GM18867 (cell line): ENCODE data around the gene HDAC3.
A peak's percentile ranks its signal among the peaks of the same experiment; 100 is the strongest.

ENCODE experiments used
- ATAC-seq: cut with Tn5 transposase; IDR thresholded peaks from one replicate; pipeline ENCODE4 v1.9.1; 2021; ENCODE audit warnings: mild to moderate bottlenecking, moderate library complexity; ENCODE audit not compliant: unreplicated experiment

Gene HDAC3

DNA sequence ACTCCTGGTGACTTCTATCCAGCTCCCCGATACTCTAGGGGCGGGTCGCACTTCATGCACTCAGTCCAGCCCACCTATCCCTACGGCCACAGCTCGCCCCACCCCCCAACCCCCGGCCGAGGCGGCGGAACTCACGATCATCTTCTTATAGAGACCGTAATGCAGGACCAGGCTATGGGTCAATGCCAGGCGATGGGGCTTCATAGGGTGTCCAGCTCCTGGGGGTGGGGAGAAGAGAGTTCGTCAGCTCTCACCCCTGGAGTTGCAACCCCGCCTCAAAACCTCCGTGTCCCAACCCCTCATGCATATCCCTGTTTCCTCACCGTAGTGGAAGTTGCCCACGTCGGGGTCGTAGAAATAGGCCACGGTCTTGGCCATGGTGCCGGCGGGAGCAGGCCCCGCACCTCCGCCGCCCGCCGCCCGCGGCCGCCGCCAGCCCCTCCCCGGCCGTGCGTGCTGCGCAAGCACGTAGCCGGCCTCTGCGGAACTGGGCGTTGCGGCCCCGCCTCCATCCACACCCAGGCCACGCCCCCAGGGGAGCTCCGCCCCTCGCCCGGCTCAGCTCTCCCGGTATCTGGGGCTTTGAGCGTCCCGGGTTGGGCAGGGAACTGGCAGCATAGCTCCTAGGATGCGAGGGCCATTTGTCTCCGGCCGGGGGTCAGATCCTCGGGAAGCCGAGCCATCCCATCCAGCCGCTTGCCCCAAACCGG, at the start of gene HDAC3, which contains the start of gene RELL2:
Gene HDAC3 (minus strand): TSS at position 437 of the 710 bp plus-strand sequence. CDS start 59 bp downstream, at position 378.
Gene RELL2 (plus strand): TSS at position 585 of the 710 bp plus-strand sequence. CDS start 1,229 bp downstream, outside the sequence.
- ATAC-seq = peak; percentile 69

DNA sequence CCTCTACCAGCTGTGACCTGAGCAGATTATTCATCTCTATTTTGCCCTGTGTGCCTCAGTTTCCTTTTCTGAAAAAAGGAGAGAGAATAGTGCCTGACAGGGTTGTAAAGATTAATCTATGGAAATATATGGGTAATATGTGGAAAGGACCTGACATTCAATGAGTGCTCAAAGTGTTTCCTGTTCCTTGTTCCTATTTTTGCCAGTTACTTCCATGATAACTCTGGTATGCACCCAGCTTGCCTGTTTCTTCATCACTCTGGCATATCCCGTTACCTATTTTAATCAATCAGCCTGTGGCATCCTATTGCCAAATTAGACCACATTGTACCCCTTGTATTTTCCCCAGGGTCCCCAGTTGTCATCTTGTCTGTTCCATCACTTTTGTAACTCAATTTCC, 48.9 kb upstream of the HDAC3 start:
- ATAC-seq = no peak

DNA sequence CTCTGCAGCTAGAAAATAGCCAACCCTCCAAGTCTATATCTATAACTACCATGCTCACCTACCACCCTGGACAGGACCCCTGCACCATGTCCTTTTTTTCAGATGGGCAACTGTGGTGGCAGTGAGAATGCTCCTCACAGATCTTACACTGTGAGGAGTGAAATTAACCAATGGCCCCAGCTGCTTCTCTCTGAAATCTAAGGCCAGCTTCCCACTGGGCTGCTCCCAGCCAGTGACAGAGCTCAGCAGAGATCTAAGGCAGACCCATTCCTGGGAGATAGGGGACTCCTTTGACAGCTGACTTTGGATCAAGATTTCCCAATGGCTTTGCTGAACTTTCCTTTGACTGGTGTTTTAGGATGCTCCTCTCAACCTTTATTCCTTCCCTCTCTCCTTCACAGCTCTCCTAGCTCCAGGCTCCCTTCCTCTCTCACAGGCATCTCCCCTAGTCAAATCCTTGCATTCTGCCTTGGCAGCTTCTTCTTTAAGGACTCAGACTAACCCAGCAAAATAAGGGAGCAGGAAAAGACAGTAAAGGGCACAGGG, 47.0 kb upstream of the HDAC3 start:
- ATAC-seq = no peak

DNA sequence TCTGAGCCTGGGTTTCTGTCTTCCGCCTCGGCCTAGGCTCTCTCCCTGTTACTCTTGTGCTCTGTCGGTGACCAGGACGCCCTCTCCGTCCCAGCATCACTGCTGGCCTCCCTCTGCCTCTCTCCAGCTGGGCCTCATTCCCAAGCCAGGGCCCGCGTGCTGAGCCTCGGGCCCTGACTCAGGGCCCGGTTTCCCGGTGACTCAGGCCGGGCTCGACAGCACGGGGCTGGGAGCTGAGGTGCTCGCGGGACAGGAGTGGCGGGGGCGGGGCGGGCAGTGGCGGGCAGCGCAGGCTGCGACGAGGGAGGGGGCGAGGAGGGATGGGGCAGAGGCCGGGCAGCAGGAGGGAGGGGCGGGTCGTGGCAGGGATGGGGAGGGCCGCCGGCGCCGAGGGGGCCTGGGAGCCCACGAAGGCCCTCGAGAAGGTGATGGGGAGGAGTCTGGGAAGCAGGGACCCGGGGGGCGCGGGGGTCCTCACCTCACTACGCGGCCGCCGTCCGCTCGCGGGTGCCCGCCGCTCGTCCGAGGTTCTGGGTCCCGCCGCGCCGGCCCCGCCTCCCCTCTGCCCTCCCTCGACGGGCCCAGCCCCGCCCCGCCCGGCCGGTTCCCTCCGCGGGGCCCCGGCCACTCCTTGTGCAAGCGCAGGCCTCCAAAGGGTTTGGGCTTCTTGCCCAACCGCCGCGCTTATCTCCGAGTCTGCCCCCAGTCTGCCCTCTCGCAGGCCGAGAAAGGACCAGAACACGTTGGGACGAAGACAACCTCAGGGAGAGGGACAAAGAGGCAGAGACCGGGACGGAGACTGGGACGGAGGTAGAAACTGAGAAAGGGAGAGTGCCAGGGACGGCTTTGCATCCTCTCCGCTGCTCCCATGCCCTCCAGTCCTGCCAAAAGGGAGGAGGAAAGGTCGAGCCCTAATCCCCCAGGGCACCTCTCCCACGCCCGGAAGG, 45.3 kb upstream of the HDAC3 start, which contains the start of gene ARAP3:
Gene ARAP3 (minus strand): TSS at position 536 of the 947 bp plus-strand sequence. CDS start 1,744 bp downstream, outside the sequence.
- no peak for ATAC-seq

DNA sequence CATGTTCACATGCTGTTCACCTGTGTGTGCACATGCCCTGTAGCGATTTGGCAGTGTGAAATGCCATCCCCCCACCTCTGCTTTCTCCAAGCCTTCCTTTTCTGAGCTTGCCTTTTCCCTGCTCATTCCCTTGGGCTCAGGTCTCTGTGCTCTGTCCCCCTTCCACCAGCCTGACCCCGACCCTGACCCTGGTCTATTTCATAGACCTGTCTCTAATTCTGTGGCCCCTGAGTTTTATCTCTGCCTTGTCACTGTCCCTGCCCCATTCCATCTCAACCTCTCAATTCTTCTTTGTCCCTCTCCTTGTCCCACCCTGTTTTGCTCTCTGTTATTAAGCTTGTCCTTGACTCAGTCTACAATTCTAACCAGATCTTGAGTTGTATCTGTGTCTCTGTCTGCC, 44.6 kb upstream of the HDAC3 start:
- no peak for ATAC-seq

DNA sequence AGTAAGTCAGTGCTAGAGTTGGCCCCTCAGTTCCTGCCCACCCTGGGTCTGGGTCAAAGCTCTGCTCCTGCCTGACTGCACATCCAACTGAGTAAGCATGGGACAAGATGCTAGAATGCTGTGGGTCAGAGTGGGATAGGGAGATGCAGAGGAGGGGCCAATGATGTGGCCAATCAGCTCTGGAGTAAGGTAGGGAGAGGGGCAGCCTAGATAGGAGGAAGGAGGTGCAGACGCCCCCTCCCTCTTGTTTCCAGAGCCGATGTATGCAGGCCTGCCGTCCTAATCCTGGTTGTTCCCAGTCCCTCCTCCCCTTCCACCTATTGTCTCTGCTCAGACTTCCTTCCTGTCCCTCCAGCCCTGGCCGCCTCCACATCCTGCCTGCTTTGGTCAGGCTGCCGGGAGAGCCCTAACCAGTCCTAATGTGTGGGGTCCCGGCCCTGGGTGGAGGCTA, 44.1 kb upstream of the HDAC3 start:
- ATAC-seq = no peak

DNA sequence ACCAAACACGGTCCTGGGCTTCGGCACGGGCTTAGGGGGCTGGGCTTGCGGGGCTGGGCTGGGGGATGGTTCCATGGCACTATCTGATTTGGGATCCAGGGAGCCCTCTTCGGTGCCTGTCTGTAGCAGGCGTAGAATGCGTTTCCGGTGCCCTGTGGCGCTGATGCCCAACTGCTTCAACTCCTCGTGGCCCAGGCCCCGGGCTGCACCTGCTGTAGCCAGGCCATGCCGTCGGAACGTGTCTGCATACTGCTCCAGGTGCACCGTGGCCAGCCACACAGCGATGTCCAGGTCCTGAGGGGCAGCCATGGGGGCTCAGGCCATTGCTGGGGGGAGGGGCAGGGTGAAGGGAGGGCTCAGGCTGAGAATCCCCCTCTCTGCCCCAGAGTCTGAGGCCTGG, 43.5 kb upstream of the HDAC3 start:
- ATAC-seq = no peak

DNA sequence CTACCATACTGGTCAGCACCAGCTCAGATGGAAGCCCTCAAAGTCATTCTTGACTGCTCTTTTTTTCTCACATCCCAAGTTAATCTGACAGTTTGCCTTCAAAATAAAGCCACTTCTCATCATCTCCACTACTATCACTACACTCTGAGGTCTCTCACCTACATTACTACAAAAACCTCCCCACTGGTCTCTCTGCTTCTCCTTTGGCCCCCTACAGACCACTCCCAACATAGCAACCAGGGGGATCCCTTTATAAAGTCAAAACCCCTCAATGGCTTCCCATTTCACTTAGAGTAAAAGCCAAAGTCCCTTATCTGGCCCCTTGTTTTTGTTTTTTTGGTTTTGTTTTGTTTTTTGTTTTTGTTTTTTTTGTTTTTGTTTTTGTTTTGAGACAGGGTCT, 40.8 kb upstream of the HDAC3 start:
- no peak for ATAC-seq

DNA sequence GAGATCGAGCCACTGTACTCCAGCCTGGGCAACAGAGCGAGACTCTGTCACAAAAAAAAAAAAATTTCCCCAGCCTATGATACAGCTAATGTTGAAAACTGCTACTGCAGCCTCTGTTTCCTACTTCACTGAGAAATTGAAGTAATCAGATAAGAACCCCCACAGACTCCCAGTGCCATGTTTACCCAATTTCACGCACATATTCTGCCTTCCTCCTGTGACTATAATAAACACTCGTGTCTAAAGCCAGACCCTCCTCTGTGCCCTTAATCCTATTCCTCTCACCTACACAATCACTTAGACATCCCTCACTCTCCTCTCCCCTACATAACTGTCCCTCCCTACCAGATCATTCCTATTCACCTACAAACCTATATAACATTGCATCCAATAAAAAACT, 39.0 kb upstream of the HDAC3 start:
- no peak for ATAC-seq

DNA sequence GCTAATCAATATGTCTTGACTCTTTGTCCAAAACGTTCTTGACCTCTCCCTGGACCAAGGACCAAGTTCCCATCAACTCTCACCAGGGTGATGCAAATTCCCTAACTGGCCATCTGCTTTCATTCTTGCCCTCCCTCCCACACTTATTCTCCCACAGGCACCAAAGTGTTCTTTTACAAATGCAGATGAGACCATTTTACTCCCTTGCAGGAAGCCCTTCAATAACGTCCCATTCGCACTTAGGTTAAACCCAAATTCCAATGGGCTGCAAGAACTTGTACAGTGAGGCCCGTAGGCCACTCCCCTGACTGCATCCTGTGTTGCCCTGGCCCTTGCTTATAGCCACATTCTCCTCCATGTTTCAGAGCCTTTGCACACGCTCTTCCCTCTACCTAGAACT, 38.1 kb upstream of the HDAC3 start:
- ATAC-seq = no peak

DNA sequence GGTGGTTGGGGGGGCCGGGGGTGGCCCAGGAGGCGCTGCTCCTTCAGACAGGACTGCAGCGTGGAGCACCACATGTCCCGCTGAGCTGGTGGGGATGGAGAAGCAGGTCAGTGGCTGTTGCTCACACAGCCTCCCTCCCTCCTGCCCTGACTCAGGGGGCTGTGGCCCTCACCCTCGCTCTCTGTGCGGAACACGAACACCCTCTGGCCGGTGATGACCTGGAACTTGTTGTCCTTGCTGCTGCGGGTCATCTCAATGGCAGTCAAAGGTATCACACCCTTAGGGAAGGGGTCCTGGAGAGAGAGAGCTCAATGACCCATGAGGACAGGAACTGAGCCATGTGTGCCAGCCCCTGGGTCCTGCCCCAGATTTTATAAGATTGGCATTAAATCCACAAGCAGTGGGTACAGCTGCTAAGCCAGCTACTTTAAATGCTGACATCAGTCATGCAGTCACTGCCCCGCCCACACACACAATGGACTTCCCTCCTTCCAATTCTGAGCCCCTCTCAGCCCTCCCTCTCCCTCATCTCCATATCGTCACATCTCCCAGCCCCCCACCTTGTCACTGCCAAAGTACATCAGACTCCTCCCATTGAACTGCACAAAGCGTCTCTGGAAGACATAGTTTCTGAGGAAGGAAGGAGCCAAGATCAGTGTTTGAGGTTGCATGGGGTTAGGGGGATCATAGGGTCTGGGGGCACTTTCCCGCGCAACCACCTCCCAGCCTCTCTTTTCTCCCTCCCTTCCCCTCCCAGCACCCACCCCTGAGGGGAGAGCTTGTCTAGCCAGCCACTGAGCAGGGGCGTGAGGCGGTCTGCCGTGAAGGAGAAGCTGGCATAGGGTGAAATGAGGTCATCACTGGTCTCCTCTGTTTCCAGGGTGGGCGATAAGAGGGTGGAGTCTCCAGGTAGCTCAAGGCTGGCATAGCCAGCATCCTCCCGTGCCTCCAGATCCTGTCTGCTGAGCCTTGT, 36.5 kb upstream of the HDAC3 start:
- ATAC-seq = no peak

DNA sequence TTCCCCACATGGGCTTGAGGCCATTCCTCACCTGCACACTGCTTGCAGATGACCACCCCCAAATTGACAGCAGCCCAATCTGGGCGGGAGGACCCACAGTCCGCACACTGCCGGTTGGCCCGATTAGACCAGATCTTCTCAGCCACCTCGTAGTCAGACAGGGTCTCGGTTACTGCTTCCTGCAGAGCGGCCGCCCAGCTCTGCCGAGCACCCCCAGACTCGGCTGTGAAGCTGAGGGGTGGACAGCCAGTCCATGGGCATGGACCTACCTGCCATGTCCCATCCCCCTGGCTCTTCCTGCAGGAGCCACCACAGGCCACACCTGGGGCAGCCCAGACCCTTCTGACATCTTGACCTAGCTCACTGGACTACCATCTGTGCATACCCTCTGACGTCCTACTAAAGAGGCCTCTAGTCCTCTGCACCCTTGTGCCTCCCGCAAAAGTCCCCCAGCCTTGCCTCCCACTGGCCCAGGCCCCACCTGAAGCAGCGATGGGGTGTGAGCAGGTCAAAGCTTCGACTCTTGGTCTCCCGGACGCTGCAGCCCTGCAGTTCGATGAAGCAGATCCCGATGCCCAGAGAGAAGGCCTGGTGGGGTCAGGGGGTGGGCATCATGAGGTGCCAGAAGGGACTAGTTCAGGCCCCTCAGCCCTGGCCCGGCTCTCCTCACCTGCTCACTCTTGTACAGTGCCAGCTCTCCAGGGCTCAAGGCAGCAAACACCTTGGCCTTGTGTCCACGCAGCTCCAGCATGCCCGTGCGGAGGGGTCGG, 35.6 kb upstream of the HDAC3 start:
- ATAC-seq = no peak

DNA sequence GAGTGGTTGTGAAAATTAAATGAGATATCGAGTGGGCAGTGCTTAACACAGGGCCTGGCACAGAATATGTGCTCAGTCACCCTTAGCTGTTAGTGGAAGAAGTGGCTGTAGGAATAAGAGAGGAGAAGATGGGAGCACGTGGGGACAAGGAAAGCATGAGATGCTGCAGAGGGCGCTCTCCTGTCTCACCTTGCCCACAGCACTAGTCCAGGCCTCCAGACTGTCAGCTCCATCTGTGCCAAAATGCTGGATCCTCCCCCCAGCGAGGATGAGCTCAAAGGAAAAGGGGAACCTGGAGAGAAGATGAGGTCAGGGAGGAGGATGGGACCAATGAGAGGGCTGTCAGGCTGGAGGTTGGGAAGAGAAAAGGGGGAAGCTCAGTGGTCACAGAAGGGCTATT, 32.9 kb upstream of the HDAC3 start:
- ATAC-seq = no peak

DNA sequence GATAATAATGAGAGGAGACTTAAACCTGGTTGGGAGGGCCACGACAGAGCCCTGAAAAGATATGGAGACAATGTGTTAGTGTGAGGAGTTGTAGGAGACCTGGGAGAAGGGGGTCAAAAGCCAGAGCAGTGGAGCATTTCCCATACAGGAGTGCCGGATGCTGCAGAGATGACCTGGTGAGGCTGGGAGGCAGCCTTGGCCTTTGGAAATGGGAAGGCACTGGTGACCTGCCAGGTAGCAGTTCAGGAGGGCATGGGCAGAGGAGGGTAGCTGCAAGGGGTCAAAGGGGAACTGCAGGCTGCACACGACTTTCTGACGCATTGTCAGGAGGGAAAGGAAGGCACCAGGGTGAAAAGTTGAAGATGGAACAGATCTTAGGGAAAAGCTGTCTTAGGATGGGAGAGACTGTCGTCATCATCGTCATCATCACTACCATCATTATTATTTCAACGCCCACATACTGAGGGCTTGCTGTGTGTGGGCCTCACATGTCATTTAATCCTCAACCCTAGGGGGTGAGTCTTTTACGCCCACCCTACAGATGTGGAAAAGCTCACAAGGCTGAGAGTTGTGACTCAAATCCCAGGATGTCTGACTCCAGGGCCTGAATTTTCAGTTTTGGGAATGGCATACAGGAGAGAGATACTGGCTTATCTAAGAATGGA, 32.1 kb upstream of the HDAC3 start:
- ATAC-seq = no peak

DNA sequence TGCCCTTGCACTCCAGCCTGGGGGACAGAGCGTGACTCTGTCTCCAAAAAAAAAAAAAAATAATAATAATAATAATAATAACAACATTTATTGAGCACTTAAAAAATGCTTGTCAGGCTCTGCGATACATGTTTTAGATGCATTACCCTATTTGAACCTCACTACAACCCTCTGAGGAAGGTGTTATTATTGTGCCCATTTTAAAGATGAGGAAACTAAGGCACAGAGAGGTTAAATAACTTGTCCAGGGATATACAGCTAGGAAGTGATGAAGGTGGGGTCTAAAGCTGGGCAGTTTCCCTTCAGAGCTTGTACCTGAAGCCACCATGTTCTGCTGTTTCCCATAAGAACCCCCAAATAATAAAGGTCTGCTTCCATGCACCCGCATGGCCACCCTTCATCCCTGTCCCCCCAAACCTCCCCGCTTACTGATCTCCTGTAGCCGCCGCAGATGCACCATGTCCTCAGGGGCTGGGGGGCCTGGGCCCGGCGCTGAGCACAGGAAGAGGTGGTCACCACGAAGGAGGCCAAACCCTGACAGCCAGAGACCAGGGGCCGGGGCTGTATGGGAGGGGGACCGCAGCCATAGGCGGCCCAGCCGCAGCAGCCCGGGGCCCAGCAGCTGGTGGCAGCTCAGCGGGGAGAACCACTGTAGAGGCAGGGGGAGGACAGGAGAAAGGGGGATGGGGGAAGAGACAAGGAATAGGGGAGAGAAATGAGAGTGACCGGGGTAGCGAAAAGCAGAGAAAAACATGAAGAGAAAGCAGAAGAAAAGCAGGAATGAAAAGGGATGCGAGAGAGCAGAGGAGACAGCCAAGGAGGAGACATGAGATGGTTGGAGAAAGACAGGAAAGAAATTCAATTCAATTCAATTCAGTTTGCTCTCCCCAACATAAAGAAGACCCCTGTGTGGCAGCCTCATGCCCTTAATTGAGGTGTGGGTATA, 29.6 kb upstream of the HDAC3 start:
- ATAC-seq = no peak

DNA sequence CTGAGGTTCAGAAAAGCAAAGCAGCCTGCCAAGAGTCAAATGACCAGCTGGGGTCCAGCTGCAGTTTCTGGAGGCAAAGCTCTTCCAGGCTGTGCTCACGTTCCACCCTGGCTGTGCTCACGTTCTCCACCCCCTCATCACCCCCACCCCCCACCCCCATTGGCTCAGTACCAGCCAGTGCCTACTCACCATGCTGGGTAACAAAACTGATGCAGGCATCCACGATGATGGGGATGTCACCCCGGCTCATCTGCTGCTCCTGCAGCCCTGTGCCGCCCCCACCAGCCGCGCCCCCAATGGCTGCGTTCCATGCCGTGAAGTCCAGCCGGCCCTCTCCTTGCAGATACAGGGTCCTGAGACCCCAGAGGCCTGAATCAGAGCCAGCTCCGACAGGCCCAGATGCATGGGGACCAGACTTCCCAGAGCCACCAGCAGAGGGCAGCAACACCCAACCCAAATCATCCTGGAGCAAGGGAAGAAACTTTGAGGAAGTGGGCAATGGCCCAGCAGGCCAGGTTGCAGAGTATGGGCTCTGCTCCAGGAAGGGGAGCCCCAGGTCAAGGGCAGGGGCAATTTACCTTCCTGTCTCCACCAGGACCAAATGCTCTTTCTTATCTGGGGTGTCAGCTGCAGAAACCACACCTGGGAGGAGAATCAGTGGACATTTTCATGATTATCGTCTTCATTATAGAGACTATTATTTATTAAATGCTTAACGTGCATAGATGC, 28.2 kb upstream of the HDAC3 start:
- peak; percentile 96 for ATAC-seq

DNA sequence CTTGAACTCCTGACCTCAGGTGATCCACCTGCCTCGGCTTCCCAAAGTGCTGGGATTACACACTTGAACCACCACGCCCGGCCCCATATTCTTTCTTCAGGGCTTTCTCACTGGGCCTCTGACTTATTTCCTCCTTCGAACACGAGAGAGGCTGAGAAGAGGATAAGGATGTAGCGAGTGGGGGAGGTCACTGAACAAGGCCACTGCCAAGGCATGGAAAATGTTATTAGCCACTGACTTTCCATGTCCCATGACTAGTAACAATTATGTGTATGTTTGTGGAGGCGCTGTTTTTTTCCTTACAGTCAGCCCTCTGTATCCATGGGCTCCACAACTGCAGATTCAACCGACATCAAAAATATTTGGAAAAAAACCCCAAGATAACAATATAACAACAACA, 26.9 kb upstream of the HDAC3 start:
- ATAC-seq = no peak
